Measurements from ENCODE around the gene MADD. TPM values are rescaled to one million over a fixed set of nuclear protein-coding genes. Genes with fewer than 3 reads are reported as not detected.

MADD gene
- total RNA-seq, 1 experiment from 2014 or later = 42.9 TPM

GRCh38 chr11:47318166-47318565 is 48.2 kb downstream of the MADD start:
- intact Hi-C loops (cut with micrococcal nuclease; ENCODE audit: unreplicated experiment) = no loop called here
- no peak for TF ChIP-seq CTCF (IDR thresholded peaks at IDR 0.05; ENCODE audit: unreplicated experiment)
- CTCF ChIA-PET = no interaction called here
- H3K36me3 Mint-ChIP-seq (ENCODE audit: insufficient read depth, unreplicated experiment) = peaks cover 21% of the 10 kb centered on the region
- no peak overlapping the region for H3K4me3 Mint-ChIP-seq (ENCODE audit: low read depth, unreplicated experiment)
- no TSS peak for BruUV-seq (replicated peaks)
- no peaks in the 10 kb centered on the region for H3K4me1 Mint-ChIP-seq (ENCODE audit: low read depth, unreplicated experiment)
- DNase-seq = no peak
- no peak overlapping the region for H3K27ac Mint-ChIP-seq (ENCODE audit: unreplicated experiment)
- H3K9me3 Mint-ChIP-seq (ENCODE audit: low read depth, unreplicated experiment) = no peaks in the 10 kb centered on the region
- no peaks in the 10 kb centered on the region for H3K27me3 Mint-ChIP-seq (ENCODE audit: unreplicated experiment)

GRCh38 chr11:47324520-47324919 is 54.6 kb downstream of the MADD start:
- intact Hi-C loops (cut with micrococcal nuclease; ENCODE audit: unreplicated experiment) = no loop called here
- TF ChIP-seq CTCF (IDR thresholded peaks at IDR 0.05; ENCODE audit: unreplicated experiment) = no peak
- Mint-ChIP-seq H3K4me1 (ENCODE audit: low read depth, unreplicated experiment) (no peaks in the 10 kb centered on the region), H3K4me3 (ENCODE audit: low read depth, unreplicated experiment) (no peak overlapping the region), H3K36me3 (ENCODE audit: insufficient read depth, unreplicated experiment) (peaks cover 7% of the 10 kb centered on the region), H3K27ac (ENCODE audit: unreplicated experiment) (no peak overlapping the region), H3K9me3 (ENCODE audit: low read depth, unreplicated experiment) (no peaks in the 10 kb centered on the region), H3K27me3 (ENCODE audit: unreplicated experiment) (no peaks in the 10 kb centered on the region)
- no TSS peak for BruUV-seq (replicated peaks)
- no peak for DNase-seq
- CTCF ChIA-PET = no interaction called here

- TF ChIP-seq CTCF (IDR thresholded peaks at IDR 0.05; ENCODE audit: unreplicated experiment) = no peak
- Mint-ChIP-seq H3K27me3 (ENCODE audit: unreplicated experiment) (no peaks in the 10 kb centered on the region), H3K4me3 (ENCODE audit: low read depth, unreplicated experiment) (no peak overlapping the region), H3K27ac (ENCODE audit: unreplicated experiment) (no peak overlapping the region), H3K9me3 (ENCODE audit: low read depth, unreplicated experiment) (no peaks in the 10 kb centered on the region), H3K4me1 (ENCODE audit: low read depth, unreplicated experiment) (no peaks in the 10 kb centered on the region), H3K36me3 (ENCODE audit: insufficient read depth, unreplicated experiment) (peaks cover 13% of the 10 kb centered on the region)
- CTCF ChIA-PET = no interaction called here
- no peak for DNase-seq
- intact Hi-C loops (cut with micrococcal nuclease; ENCODE audit: unreplicated experiment) = no loop called here
- no TSS peak for BruUV-seq (replicated peaks)
These were observed 55.5 kb downstream of the MADD start for GRCh38 chr11:47325271-47326041.

GRCh38 chr11:47326198-47326597 is 56.3 kb downstream of the MADD start:
- TF ChIP-seq CTCF (IDR thresholded peaks at IDR 0.05; ENCODE audit: unreplicated experiment) = no peak
- Mint-ChIP-seq H3K27me3 (ENCODE audit: unreplicated experiment) (no peaks in the 10 kb centered on the region), H3K4me3 (ENCODE audit: low read depth, unreplicated experiment) (no peak overlapping the region), H3K36me3 (ENCODE audit: insufficient read depth, unreplicated experiment) (peaks cover 13% of the 10 kb centered on the region), H3K4me1 (ENCODE audit: low read depth, unreplicated experiment) (no peaks in the 10 kb centered on the region), H3K27ac (ENCODE audit: unreplicated experiment) (no peak overlapping the region), H3K9me3 (ENCODE audit: low read depth, unreplicated experiment) (no peaks in the 10 kb centered on the region)
- BruUV-seq (replicated peaks) = no TSS peak
- intact Hi-C loops (cut with micrococcal nuclease; ENCODE audit: unreplicated experiment) = no loop called here
- no peak for DNase-seq
- CTCF ChIA-PET = interaction anchor here (0.5 kb wide), 1 partner anchor 41 kb away, joined by 5 read pairs; no protein-coding TSS in a partner anchor

Measured in Calu3 (cell line).